Stimulated activated CD8-positive, alpha-beta memory T cell treated with anti-CD3 and anti-CD28 coated beads, Interleukin-15, amount 100 ng/mL, for 48 hours (primary cell): ENCODE results near the gene BFSP1.

Experiments
- DNase-seq, 2 donors: peaks; one replicate each; pipeline ENCODE4 v3.0.0-alpha.2; 2020; ENCODE audit warnings: low read depth in 2 of 2

The BFSP1 gene

GRCh38 chr20:17530716-17531664 lies at the start of gene BFSP1:
Gene BFSP1 (minus strand): TSS chr20:17531379. CDS start chr20:17531329, 50 bp downstream.
- peak; percentile 19 to 24 for DNase-seq

- no peak for DNase-seq
Measured at GRCh38 chr20:17580895-17581294, 49.7 kb upstream of the BFSP1 start.

DNA sequence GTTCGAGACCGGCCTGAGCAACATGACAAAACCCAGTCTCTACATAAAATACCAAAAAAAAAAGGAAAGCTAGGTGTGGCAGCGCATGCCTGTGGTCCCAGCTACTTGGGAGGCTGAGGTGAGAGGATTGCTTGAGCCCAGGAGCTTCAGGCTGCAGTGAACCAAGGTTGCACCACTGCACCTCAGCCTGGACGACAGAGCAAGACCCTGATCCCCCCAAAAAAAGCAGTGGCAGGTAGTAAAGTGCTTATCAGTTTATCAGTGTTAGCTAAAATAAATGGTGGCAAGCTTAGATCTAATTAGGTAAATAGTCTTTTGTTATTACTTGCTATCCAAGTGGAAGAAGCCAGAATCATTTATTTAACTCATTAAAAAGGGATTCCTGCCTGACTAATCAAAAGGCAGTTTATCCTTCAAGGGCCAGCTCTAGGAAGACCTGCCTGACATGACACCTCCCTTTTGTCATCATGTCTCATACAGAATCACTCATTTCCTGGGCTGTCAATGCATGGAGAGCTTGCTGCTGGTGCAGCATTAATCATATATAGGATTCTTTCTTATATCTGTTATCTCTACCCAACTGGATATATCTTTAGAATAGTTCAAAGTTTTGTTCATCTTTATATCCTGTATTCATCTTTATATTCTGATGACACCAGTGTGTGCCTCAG lies 48.3 kb upstream of the BFSP1 start:
- no peak for DNase-seq

DNA sequence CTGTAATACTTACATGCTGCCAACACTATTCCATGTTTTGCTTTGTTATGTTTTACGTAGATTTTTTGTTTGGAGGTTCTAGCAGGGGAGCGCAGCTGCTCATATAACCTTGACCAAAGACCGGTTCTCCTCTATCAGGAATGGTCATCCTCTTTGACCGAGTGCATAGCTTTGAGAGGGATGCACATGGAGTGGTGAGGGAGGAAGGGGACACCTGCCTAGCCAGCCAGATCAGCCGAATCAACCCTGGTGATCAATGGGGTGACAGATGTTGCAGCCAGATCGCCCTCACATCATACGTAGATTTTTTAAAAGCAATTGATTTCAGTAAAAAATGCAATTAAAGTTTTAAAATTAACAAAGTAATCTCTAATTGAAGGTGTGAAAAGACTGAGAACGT lies 45.0 kb upstream of the BFSP1 start:
- DNase-seq, result no peak

DNA sequence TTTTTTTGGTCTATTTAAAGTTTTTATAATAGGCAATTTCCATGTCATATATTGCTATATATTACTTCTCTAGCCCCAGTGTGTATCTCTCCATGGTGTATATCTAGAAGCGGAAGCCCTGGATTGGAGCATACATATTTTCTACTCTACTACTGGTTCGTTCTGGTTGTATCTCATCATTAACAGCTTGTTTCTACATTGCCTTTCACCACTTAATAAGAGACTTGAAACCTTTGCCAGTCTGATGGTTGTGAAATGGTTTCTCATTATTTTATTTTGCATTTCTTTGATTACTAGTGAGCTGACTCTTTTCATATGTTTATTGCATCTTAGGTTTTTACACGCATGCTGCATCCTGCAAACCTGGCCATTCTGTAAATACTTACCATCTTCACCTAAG lies 42.3 kb upstream of the BFSP1 start:
- DNase-seq, result no peak

GRCh38 chr20:17572034-17572638 lies 41.0 kb upstream of the BFSP1 start:
- DNase-seq, result no peak

DNA sequence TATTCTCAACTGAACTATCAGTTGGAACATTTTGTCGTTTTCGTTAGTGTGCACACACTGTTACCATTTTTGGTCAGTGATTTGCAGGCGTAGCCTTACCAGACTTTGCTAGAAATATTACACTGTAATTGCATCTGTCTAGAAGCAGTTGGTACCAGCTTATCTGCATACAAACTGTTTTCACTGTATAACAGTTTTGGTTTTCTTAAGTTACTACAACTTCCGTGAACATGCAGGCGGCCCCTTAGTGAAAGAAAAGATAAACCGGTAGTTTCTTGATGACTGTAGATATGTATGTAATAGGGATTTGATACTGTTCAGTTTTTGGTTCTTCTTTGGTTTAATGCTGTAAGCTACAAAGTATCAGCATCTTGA lies 40.0 kb upstream of the BFSP1 start:
- DNase-seq, result no peak

- no peak for DNase-seq
Measured at GRCh38 chr20:17570347-17571152, 39.4 kb upstream of the BFSP1 start.

- DNase-seq, result peak; percentile 83 to 86
Measured at GRCh38 chr20:17569616-17570346, 38.6 kb upstream of the BFSP1 start, which contains the start of gene DSTN. Gene DSTN (plus strand): TSS chr20:17570075. CDS start chr20:17570209, 134 bp downstream.

DNA sequence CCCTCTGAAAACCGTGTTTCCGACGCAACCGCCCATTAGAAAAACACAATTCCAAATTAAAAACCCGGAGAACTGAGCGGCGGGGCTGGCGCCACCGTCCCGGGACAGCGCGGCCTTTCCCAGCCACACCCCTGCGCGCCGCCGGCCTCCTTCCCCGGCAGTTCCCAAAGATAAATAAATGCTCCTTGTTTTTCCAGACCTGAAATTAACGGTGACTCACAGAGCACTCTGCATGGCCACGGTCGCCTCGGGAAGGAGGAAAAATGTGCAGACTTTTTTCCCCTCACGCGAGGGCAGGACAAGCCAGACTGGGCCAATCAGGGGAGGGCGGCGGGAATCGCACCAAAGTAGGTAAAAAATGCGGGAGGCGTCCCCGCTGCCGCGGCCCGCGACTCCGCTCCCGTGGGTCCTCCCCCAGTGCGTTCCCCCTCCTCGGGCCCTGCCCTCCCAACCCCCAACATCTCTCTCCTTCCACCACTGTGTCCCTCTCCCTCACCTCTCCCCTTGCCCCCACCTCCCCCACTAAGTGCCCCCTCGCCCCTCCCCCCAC lies 37.9 kb upstream of the BFSP1 start:
- no peak for DNase-seq

- no peak for DNase-seq
Measured at GRCh38 chr20:17568045-17568788, 37.0 kb upstream of the BFSP1 start.

DNA sequence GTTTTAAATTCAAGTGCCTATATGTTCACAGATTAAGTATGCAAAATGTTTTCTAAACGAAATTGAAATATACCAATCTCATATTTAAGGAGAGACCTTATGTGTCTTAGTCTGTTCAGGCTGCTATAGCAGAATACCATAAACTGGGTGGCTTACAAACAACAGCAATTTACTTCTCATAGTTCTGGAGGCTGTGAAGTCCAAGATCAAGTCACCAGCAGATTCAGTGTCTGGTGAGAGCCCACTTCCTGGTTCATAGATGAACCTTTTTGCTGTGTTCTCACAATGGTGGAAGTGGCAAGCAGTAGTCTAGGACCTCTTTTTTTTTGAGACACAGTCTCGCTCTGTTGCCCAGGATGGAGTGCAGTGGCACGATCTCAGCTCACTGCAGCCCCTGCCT lies 35.2 kb upstream of the BFSP1 start:
- DNase-seq, result no peak

GRCh38 chr20:17565169-17565845 lies 34.1 kb upstream of the BFSP1 start:
- DNase-seq, result no peak

DNA sequence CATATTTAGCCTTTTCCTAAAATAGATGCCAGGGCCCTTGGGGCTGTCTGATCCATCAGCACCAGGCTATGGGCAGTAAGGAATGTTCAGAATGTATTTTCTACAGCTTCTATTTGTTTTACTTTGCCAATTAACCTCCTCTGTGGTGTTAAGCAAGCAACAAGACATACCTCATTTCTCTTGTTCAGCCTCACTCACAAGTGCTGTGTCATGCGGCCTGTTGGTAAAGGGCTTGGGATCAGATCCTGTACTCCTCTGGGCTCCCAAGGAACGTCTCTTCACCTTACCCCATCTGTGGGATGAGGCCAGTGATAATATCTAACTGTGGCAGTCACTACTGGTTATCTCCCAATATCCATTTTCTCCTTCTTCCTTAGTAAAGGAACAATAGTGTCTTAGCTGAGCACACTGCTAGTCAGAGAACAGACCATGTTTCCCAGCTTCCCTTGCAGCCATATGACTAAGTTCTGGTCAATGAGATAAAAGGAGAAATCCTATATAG lies 31.7 kb upstream of the BFSP1 start:
- DNase-seq, result no peak

DNA sequence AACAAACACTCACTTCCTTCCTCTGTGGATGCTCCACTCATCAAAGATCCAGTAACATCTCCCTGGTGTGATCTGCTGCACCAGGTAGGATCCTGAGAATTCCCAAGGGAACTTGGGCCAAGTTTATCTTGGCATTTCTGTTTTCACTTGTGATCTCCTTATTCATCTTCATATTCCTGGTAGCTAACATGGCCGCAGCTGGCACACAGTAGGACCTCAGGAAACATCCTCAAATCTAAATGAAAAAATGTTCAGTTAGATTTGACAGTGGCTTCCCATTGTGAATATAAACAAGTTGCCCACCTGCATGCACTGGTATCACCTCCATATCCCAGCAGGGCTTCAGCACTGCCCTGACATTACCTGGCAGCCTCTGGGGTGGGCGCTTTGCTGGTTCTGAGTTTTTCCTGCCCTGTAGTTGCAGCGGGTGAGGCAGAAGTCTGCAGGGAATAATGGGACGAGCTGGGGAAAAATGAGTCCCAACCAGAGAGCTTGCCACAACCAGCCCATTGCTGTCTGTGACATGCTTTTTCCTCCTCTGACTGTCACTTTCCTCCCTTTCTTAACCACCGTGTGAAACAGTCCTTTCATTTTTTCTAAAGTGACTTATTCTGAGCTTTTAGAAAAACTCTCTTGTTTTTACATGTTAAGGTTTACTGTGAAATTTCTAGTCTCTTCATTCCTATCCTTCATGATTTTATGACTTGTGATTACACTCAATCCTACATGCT lies 29.3 kb upstream of the BFSP1 start:
- no peak for DNase-seq

GRCh38 chr20:17559338-17559737 lies 28.2 kb upstream of the BFSP1 start:
- DNase-seq, result no peak

GRCh38 chr20:17558941-17559304 lies 27.7 kb upstream of the BFSP1 start:
- no peak for DNase-seq

DNA sequence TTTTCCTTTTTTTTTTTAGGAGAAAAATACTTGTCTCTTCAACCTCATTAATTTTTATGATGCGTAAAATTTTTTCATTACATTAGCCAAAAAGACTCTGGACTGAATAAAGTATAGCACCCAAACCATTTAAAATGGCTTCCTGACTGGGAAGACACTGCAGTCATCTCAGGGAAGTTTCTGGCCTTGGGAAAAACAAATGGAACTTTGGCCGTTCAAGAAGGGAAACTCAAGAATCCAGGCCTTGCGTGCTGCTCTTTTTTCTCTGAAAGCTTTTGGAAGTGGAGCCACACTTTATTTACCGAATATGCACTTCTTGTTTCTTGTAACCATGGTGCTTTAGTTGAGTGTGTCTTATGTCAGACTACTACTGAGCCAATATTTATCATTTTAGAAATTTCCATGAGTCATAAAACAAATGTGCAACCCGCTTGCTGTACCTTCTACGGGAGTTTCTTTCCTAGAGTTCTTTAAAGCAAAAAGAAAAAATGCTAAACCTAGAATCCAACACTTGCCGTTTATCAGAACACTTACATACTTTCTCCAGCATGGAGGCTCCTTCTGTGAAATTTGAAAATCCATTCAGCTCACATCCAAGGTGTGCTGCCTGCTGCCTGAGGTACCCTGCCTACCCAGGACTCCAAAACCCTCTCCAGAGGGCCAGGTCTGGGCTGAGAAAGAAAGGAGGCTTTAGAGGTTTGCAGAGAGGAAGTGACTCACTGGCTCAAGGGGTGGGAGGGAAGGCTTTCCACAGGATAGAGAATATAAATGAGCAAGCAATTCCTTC lies 27.2 kb upstream of the BFSP1 start:
- no peak for DNase-seq
